ENCODE measurements around the gene ME1. TPM values are rescaled to one million over a fixed set of nuclear protein-coding genes. Genes with fewer than 3 reads are reported as not detected.

The ME1 gene
- total RNA-seq, 1 experiment from 2014 or later: 7.8 TPM

DNA sequence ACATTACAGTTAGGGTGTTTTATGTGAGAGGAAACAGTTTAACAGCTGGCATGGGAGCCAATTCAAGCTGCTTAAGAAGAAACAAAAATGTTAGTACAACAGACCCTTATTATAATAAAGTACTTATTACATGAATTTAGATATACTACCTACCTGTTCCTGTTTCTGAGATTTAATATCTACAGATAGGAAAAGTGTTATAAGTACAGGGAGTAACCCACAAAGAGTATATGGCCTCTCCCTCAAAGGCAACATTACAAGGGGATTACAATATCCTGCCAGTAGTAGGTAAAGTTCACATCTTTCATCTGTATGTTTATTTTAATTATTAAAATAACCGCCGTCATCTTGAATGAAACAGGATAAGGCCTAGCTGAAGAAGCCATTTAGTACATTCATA is 1.8 kb upstream of the ME1 start:
- Histone ChIP-seq H3K4ac (ENCODE audit: low read depth, low read length) (no peak overlapping the region), H3K23me2 (ENCODE audit: insufficient read length, low read depth, low read length, poor library complexity, severe bottlenecking) (peaks cover 4% of the 10 kb centered on the region), H2AFZ (ENCODE audit: low read length) (no peak overlapping the region), H2BK5ac (ENCODE audit: insufficient read length, low read length) (no peak overlapping the region), H3K4me2 (ENCODE audit: insufficient read depth, insufficient read length, low read length) (no peak overlapping the region), H3K23ac (ENCODE audit: insufficient read length, low read depth, low read length) (no peak overlapping the region), H3K9me3 (ENCODE audit: control insufficient read depth, low read depth, low read length) (no peaks in the 10 kb centered on the region), H4K91ac (ENCODE audit: insufficient read length, low read depth, low read length) (no peak overlapping the region), H2BK12ac (ENCODE audit: insufficient read length, low read depth, low read length) (no peak overlapping the region), H4K8ac (replicated peaks; ENCODE audit: insufficient read length, low read depth, low read length) (no peak overlapping the region), H3K9ac (ENCODE audit: extremely low read depth, insufficient read length, low read length) (no peak overlapping the region), H2BK20ac (ENCODE audit: low read depth, low read length, poor library complexity, severe bottlenecking) (no peak overlapping the region), H2AK5ac (ENCODE audit: insufficient read length, low read length) (no peak overlapping the region), H3K14ac (ENCODE audit: insufficient read depth, low read length) (no peak overlapping the region), H3K79me1 (ENCODE audit: insufficient read depth, low read depth, low read length, poor library complexity, severe bottlenecking) (no peaks in the 10 kb centered on the region), H3K18ac (ENCODE audit: insufficient read length, low read depth, low read length) (no peak overlapping the region), H3K56ac (ENCODE audit: insufficient read length, low read depth, low read length) (no peak overlapping the region), H3K79me2 (ENCODE audit: insufficient read depth, low read length) (no peaks in the 10 kb centered on the region), H4K5ac (ENCODE audit: insufficient read length, low read depth, low read length) (no peak overlapping the region), H2BK15ac (ENCODE audit: low read depth, low read length) (no peak overlapping the region), H3K27ac (ENCODE audit: insufficient read length, low read depth, low read length) (no peak overlapping the region), H3K27me3 (ENCODE audit: insufficient read depth, low read length) (no peaks in the 10 kb centered on the region), H3T11ph (ENCODE audit: low read length) (no peak overlapping the region), H2BK120ac (ENCODE audit: low read depth, low read length, poor library complexity, severe bottlenecking) (no peak overlapping the region), H4K20me1 (ENCODE audit: control insufficient read depth, insufficient read depth, insufficient read length) (no peaks in the 10 kb centered on the region), H3K4me1 (ENCODE audit: insufficient read depth, low read length) (no peaks in the 10 kb centered on the region)
- no peaks in the 10 kb centered on the region; a peak in 1 of 5 replicates for H3K9me3 Mint-ChIP-seq
- no peak overlapping the region for H3K27ac Mint-ChIP-seq
- H3K27me3 Mint-ChIP-seq (ENCODE audit: low read depth): peaks cover 4% of the 10 kb centered on the region; the same call in 1 of the 2 replicates
- no peak overlapping the region for H3K4me3 Mint-ChIP-seq
- no peaks in the 10 kb centered on the region for H3K36me3 Mint-ChIP-seq (ENCODE audit: insufficient read depth in 1 of 3, low read depth in 3 of 3)
- no CpG with 5 or more reads among the region's 2 CpGs for WGBS (ENCODE audit: extremely low coverage, insufficient read length, low lambda C conversion rate)
- TF ChIP-seq, protein P1, sequence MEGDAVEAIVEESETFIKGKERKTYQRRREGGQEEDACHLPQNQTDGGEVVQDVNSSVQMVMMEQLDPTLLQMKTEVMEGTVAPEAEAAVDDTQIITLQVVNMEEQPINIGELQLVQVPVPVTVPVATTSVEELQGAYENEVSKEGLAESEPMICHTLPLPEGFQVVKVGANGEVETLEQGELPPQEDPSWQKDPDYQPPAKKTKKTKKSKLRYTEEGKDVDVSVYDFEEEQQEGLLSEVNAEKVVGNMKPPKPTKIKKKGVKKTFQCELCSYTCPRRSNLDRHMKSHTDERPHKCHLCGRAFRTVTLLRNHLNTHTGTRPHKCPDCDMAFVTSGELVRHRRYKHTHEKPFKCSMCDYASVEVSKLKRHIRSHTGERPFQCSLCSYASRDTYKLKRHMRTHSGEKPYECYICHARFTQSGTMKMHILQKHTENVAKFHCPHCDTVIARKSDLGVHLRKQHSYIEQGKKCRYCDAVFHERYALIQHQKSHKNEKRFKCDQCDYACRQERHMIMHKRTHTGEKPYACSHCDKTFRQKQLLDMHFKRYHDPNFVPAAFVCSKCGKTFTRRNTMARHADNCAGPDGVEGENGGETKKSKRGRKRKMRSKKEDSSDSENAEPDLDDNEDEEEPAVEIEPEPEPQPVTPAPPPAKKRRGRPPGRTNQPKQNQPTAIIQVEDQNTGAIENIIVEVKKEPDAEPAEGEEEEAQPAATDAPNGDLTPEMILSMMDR (conservative IDR thresholded peaks at IDR 0.05): no peak
- H3K4me1 Mint-ChIP-seq: peaks cover 14 to 17% of the 10 kb centered on the region in 2 experiments
- no peak for DNase-seq
